A549 (cell line): Measurements from ENCODE around the gene CTRL.

ENCODE experiments used
- BCL3 ChIP-seq: fragments of >200 bp; sonication (Bioruptor Twin); formaldehyde crosslinking; IDR thresholded peaks from 3 replicates; pipeline ENCODE4 v1.6.1; 2016
- GATA3 ChIP-seq: IDR thresholded peaks from 2 replicates; pipeline ENCODE4 v1.6.1; 2012; ENCODE audit warnings: borderline replicate concordance
- HMGXB4 ChIP-seq: fragments of 250-450 bp; sonication (Bioruptor Pico); IDR thresholded peaks from 2 replicates; pipeline ENCODE4 v1.5.0; 2021; ENCODE audit warnings: mild to moderate bottlenecking, moderate library complexity, borderline replicate concordance
- KDM5A ChIP-seq: fragments of 200-600 bp; sonication (generic); IDR thresholded peaks from 2 replicates; pipeline ENCODE4 v1.6.1; 2016; ENCODE audit warnings: antibody characterized with exemption, mild to moderate bottlenecking
- MAFK ChIP-seq: fragments of 450-650 bp; IDR thresholded peaks from 2 replicates; pipeline ENCODE4 v1.6.1; 2014; ENCODE audit not compliant: partially characterized antibody
- NPAS2 ChIP-seq: fragments of 250-450 bp; sonication (Bioruptor Pico); IDR thresholded peaks from 2 replicates; pipeline ENCODE4 v1.8.0; 2022; ENCODE audit warnings: mild to moderate bottlenecking, moderate library complexity, borderline replicate concordance
- POLR2A ChIP-seq: IDR thresholded peaks from 2 replicates; pipeline ENCODE4 v1.6.1; 2012; ENCODE audit warnings: mild to moderate bottlenecking, low read length
- RAD21 ChIP-seq, 2 experiments: fragments of >200 bp in 1 of 2; sonication (Bioruptor Twin) in 1 of 2; formaldehyde crosslinking in 1 of 2; IDR thresholded peaks in 1 of 2; conservative IDR thresholded peaks in 1 of 2; 2 replicates in 1 of 2; 3 replicates in 1 of 2; pipeline ENCODE4 v1.6.1; 2012 to 2018; ENCODE audit warnings: inconsistent platforms in 1 of 2
- RCOR1 ChIP-seq: fragments of 150-350 bp; IDR thresholded peaks from 2 replicates; pipeline ENCODE4 v1.6.1; 2014; ENCODE audit warnings: antibody characterized with exemption, low read length, low read depth
- SMC3 ChIP-seq: fragments of >200 bp; sonication (Bioruptor Twin); formaldehyde crosslinking; IDR thresholded peaks from 3 replicates; pipeline ENCODE4 v1.6.1; 2018; ENCODE audit warnings: inconsistent platforms
- TF ChIP-seq, protein P1 (sequence below): fragments of >200 bp; sonication (Bioruptor Twin); formaldehyde crosslinking; IDR thresholded peaks from 3 replicates; pipeline ENCODE4 v1.5.1; 2016
- TF ChIP-seq, protein P2 (sequence below): IDR thresholded peaks from 2 replicates; pipeline ENCODE4 v1.6.1; 2012

DNA sequence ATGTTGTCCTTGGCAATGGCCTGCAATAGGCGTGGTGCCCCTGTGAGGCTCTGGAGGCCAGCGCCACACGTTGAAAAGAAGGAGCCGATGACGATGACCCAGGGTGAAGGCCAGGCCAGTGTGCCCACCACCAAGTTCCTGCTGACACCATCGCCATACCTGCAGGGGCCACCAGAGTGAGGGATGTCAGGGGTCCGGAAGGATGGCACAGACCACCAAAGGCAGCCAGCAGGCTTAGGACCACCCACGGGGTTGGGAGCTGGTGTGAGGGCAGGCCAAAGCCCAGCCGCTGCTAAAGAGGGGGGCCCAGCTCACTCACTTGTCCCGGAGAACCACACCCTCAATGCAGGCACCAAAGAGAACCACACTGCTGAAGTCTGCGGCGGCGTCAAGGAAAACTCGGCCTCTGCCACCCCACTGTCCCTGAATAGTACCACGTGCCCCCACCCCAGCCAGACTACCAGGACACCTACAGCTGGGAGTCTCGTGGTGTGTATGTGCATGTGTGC lies 18.7 kb upstream of the CTRL start:
- no peak for TF ChIP-seq SMC3
- TF ChIP-seq, protein P1, sequence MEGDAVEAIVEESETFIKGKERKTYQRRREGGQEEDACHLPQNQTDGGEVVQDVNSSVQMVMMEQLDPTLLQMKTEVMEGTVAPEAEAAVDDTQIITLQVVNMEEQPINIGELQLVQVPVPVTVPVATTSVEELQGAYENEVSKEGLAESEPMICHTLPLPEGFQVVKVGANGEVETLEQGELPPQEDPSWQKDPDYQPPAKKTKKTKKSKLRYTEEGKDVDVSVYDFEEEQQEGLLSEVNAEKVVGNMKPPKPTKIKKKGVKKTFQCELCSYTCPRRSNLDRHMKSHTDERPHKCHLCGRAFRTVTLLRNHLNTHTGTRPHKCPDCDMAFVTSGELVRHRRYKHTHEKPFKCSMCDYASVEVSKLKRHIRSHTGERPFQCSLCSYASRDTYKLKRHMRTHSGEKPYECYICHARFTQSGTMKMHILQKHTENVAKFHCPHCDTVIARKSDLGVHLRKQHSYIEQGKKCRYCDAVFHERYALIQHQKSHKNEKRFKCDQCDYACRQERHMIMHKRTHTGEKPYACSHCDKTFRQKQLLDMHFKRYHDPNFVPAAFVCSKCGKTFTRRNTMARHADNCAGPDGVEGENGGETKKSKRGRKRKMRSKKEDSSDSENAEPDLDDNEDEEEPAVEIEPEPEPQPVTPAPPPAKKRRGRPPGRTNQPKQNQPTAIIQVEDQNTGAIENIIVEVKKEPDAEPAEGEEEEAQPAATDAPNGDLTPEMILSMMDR, result no peak
- no peak for TF ChIP-seq RCOR1
- TF ChIP-seq POLR2A, result no peak
- TF ChIP-seq KDM5A, result no peak
- TF ChIP-seq MAFK, result no peak
- TF ChIP-seq, protein P2, sequence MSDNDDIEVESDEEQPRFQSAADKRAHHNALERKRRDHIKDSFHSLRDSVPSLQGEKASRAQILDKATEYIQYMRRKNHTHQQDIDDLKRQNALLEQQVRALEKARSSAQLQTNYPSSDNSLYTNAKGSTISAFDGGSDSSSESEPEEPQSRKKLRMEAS, result no peak
- TF ChIP-seq BCL3, result no peak
- no peak for TF ChIP-seq HMGXB4 (CRISPR knock-in tag)
- TF ChIP-seq GATA3, result no peak
- TF ChIP-seq RAD21 (conservative IDR thresholded peaks at IDR 0.05 in 1 of 2, IDR thresholded peaks at IDR 0.05 in 1 of 2), result no peak
- no peak for TF ChIP-seq NPAS2 (CRISPR knock-in tag)
